Activated CD8-positive, alpha-beta memory T cell treated with anti-CD3 and anti-CD28 coated beads for 1 hour (primary cell): ENCODE data around the gene HSD11B1.
"Not testable (repeated sequence)": the region's sequence is repeated elsewhere in the genome, so short reads cannot be mapped to it uniquely, and the experiment has no call there.

Source experiments
- DNase-seq, 2 donors: peaks; one replicate each; pipeline ENCODE4 v3.0.0-alpha.2; 2020; ENCODE audit warnings: low read depth in 1 of 2; ENCODE audit errors: extremely low read depth in 1 of 2

Gene HSD11B1

GRCh38 chr1:209689477-209689876 is 15.2 kb upstream of the HSD11B1 start:
- no peak for DNase-seq

GRCh38 chr1:209691237-209691636 is 13.4 kb upstream of the HSD11B1 start:
- no peak for DNase-seq

GRCh38 chr1:209692296-209692695 is 12.3 kb upstream of the HSD11B1 start:
- DNase-seq: no peak

GRCh38 chr1:209692745-209693504 is 11.7 kb upstream of the HSD11B1 start:
- DNase-seq: peak; percentile 17 to 52

GRCh38 chr1:209696673-209697072 is 8.0 kb upstream of the HSD11B1 start:
- DNase-seq: no peak

- no peak for DNase-seq
Observed at GRCh38 chr1:209697126-209697525, 7.5 kb upstream of the HSD11B1 start.

GRCh38 chr1:209700686-209701085 is 4.0 kb upstream of the HSD11B1 start:
- DNase-seq: not testable (repeated sequence)

- no peak for DNase-seq
Observed at GRCh38 chr1:209702832-209703231, 1.8 kb upstream of the HSD11B1 start.

GRCh38 chr1:209703834-209704504 is 677 bp upstream of the HSD11B1 start:
- DNase-seq: no peak

- DNase-seq: no peak
Observed at GRCh38 chr1:209705033-209705598, 470 bp downstream of the HSD11B1 start.

- no peak for DNase-seq
Observed at GRCh38 chr1:209706622-209707021, 2.0 kb downstream of the HSD11B1 start.

- no peak for DNase-seq
Observed at GRCh38 chr1:209707308-209707707, 2.7 kb downstream of the HSD11B1 start.

- no peak for DNase-seq
Observed at GRCh38 chr1:209708297-209708696, 3.7 kb downstream of the HSD11B1 start.

- no peak for DNase-seq
Observed at GRCh38 chr1:209710093-209710492, 5.4 kb downstream of the HSD11B1 start.

GRCh38 chr1:209710847-209711246 is 6.2 kb downstream of the HSD11B1 start:
- DNase-seq: no peak

- DNase-seq: no peak
Observed at GRCh38 chr1:209714338-209714737, 9.7 kb downstream of the HSD11B1 start.

GRCh38 chr1:209715314-209715713 is 10.7 kb downstream of the HSD11B1 start:
- no peak for DNase-seq

GRCh38 chr1:209717818-209718217 is 13.2 kb downstream of the HSD11B1 start:
- no peak for DNase-seq

- no peak for DNase-seq
Observed at GRCh38 chr1:209720326-209720725, 15.7 kb downstream of the HSD11B1 start.

- no peak for DNase-seq
Observed at GRCh38 chr1:209720826-209721225, 16.2 kb downstream of the HSD11B1 start.

GRCh38 chr1:209721323-209721722 is 16.7 kb downstream of the HSD11B1 start:
- DNase-seq: no peak

- DNase-seq: no peak
Observed at GRCh38 chr1:209723265-209723664, 18.6 kb downstream of the HSD11B1 start.
